NCI-H748 (cell line): ENCODE data around the gene NKD2.

Source experiments
- DNase-seq: peaks from one replicate; lab custom pipeline; 2025; ENCODE audit not compliant: unreplicated experiment; lab: John Stamatoyannopoulos, UW

The NKD2 gene

DNA sequence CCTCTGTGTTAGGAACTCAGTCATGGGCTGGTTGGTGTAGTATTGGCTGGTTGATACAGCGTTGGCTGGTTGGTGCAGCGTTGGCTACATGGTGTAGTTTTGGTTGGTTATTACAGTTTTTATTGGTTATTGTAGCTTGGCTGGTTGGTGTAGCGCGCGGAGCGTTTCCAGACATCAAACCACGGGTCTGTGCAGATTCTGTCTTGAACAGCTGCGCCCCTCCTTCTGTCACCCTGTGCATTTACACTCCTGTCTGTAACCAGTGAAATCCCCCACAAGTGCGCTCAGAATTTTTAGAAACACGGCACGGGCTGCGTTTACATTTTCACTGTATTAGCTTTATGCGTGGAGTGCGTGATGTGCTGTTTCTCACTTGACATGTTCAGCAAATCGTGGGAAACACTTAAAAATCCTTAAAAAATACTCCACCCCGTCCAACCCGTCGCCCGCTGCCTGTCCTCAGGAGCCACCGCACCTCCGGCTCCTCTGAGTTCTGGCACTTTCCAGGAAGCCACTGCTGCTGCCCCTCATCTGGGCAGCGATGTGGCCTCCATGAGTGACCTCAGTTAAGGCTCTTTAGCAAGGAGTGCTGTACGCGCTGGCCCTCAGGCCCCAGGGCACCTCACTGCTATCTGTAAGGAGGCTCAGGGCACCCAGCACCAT, 20.8 kb downstream of the NKD2 start:
- no peak for DNase-seq

DNA sequence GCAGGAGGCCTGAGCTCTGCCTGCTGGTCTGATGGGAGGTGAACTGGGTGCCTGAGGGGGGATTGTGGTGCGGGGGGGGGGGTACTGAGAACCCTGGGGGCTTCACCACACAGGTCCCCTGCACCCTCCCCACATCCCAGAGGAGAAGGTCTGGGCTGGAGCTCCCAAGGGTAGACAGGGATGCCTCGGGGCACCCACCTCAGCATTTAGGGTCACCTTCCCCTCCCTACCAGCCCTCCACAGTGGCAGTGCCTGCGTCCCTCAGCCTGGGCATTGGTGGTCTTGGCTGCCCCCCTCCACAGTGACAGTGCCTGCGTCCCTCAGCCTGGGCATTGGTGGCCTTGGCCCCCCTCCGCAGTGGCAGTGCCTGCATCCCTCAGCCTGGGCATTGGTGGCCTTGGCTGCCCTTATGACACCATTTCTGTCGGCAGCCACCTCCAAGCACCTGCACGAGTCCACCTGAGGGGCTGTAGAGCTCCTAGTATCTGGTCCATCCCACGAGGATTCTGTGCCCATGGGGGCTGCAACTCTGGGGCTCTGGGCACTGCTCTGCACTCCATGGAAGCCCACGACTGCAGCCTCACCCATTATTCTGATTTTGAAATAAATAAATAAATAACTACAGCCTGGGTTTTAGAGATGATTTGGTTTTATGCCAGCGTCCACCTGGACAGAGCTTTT, 21.5 kb downstream of the NKD2 start:
- no peak for DNase-seq

GRCh38 chr5:1030801-1031271, 22.2 kb downstream of the NKD2 start:
- no peak for DNase-seq

- DNase-seq, result no peak
Measured at GRCh38 chr5:1031306-1031959, 22.8 kb downstream of the NKD2 start.

- no peak for DNase-seq
Measured at GRCh38 chr5:1032011-1032410, 23.4 kb downstream of the NKD2 start.

DNA sequence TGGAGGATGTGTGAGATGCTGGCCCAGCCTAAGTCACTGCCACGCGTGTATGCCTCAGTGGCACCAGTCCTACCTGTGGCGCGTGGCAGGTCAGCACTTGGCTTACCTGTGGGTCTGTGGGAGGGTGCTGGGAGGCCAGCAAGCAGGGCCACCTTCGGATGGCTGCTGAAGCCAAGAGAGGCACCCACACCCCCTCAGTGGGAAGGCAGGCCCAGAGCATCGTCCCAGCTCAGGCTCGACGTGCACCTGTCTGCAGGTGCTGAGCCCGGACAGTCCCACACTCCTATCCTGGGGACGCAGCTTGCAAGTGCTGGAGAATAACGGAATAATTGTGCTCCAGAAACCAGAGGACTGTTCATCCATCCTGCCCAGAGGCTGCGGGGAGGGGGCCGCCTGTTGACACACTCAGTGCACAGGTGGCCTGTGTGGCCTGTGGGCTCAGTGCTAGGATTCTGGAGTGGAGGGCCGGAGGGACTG, 24.0 kb downstream of the NKD2 start:
- DNase-seq, result no peak

GRCh38 chr5:1033178-1033577, 24.6 kb downstream of the NKD2 start:
- DNase-seq, result no peak

DNA sequence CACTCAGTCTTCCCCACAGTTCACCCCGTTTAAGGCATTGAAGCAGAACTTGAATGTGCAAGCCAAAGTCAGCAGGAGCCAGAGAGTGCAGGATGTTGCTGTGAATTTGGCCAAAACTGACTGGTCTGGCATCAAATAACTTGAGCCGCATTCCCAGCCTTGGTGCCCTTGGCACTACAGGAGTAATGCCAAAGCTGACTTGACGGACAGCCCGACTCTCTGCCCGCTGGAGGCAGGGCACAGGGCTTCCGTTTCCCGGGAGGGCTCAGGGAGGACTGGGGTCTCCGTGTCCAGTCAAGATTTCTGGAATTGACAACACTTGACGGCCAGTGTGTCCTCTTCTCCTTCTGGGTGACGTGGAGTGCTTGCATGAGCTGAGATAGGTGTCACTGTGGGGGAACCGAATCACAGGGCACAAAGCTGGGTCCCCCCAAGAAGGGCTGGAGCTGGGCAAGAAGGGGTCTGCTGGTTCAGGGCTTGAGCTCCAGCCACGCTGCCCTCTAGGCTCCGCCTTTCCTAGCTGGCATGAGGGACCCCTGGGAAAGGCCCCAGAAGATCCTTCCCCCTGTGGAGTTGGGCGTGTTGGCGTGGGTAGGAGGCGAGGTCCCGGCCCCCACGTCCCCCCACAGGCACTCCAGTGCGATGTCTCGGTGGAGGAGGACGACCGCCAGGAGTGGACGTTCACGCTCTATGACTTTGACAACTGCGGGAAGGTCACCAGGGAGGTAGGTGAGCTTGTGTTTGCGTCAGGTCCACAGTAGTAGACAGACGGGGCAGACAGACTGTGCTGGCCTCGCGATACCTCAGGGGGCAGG, 25.2 kb downstream of the NKD2 start:
- DNase-seq, result no peak

GRCh38 chr5:1034421-1034905, 25.9 kb downstream of the NKD2 start:
- DNase-seq, result no peak

GRCh38 chr5:1034986-1035385, 26.4 kb downstream of the NKD2 start:
- no peak for DNase-seq

DNA sequence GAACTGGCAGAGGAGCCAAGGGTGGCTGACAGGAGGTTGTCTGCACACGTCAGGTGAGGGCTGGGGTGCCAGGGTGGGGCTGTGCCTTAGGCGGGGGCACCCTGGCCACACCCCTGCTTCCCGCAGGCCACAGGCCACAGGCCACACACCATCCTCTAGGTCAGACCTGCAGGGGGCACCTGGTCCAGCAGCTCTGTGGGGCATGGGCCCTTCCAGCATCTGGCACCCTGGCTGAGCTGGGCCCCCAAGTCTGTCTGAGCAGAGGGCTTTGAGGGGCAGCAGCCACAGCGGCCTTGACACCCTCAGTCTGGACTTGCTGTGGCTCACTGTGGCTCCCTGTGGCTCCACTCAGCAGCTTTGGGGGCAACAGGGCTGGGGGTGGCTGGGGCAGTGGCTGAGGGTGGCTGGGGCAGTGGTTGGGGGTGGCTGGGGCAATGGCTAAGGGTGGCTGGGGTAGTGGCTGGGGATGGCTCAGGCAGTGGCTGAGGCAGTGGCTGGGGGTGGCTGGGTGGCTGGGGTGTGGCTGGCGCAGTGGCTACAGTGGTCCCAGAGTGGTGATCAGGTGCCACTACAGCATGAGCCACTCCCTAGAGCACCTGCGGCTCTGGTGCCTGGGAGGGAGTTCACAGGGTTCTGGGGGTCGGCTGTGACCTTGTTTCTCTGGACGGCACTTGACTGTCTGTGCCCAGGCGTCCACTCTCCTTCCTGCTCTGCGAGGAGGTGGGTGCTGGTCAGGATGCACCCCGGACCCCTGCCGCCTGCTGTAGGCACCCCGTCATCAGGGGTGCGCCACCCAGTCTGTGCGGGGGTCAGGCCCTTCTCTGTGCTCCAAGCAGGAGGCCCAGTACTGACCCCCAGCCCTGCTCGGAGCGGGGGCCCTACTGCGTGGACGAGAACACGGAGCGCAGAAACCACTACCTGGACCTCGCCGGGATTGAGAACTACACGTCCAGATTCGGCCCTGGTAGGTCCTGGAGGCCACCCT, 27.1 kb downstream of the NKD2 start:
- no peak for DNase-seq

DNA sequence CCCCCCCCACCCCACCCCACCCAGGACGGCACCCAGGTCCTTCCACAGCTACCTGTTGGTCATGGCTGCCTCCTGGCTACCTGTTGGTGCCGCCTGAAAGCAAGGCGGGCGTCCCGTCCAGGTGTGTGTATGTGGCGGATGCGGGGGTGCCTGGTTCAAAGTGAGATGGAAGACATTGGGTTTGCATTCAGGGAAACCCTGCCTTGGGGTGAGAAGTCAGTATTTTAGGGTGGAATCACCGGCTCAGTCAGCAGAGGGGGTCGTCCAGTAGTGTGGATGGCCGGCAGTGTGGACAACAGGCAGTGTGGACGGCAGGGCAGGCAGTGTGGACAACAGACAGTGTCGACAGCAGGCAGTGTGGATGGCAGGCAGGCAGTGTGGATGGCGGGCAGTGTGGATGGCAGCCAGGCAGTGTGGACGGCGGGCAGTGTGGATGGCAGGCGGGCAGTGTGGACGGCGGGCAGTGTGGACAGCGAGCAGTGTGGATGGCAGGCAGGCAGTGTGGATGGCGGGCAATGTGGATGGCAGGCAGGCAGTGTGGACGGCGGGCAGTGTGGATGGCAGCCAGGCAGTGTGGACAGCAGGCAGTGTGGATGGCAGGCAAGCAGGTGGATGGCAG, 28.0 kb downstream of the NKD2 start:
- no peak for DNase-seq

DNA sequence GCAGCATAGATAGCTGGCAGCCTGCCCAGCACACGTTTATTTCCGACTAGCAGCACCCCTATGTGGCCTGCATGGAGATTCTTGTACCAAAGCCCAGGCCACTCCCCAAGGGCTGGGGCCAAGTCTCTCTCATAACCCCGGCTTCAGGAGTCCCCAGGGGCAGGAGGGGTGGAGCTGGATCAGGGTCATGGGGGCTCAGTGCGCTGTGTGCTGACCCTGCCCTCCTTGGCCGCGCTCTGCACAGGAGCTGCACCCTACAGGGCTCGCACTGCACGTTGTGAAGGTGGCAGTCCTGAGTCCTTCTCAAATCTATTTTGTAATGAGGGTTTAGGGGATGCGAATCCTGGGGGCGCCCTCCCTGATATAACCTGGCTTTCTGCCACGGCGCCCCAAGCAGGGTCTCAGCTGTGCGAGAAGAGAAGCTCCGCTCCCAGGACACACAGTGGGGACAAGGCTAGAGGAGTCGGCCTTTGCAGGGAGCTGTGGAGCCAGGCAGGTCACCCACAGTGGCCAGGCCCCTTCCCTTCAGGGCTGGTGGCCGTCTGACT, 28.6 kb downstream of the NKD2 start:
- no peak for DNase-seq

GRCh38 chr5:1037671-1038416, 29.2 kb downstream of the NKD2 start:
- DNase-seq, result no peak

DNA sequence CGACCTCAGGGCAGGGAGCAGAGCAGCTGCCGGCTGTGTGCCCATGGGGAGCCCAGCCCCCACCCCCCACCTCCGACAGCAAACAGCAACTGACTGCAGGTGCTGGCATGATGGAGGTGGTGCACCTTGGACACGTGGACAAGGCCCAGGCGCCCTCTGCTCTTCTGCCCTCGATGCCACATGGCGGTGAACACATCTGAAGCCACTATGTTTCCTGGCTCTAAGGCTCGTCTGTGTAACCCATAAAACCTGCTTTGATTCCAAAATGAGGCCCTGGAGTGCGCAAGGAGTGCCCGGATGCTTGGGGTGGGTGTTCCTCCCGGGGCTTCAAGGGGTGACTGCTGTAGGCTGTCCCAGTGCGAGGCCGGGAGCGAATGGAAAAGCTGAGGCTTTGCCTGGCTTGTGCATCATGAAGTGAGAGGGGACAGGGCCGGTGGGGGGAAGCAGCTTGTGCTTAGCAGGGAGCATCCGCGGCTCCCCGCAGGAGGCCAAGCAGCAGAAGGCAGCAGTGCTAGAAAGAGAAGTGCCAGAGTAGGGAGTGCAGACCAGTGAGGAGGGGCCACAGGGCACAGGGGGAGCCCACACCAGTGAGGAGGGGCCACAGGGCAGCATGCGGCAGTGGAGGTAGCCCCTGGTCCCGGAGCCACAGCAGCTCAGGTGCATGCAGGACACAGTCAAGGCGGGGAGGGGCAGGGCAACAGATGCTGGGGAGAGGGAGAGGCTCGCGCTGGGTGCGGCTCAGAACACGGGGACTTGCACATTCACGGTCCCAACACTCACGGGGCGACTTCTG, 30.0 kb downstream of the NKD2 start:
- no peak for DNase-seq

- no peak for DNase-seq
Measured at GRCh38 chr5:1039210-1039548, 30.6 kb downstream of the NKD2 start.

GRCh38 chr5:1039706-1040260, 31.2 kb downstream of the NKD2 start:
- DNase-seq, result no peak

- no peak for DNase-seq
Measured at GRCh38 chr5:1040571-1040970, 32.0 kb downstream of the NKD2 start.
